Measurements from ENCODE around the gene MAGEA11. TPM values are rescaled to one million over a fixed set of nuclear protein-coding genes. Genes with fewer than 3 reads are reported as not detected.

The MAGEA11 gene
- total and polyA plus RNA-seq, 2 of the 13 experiments (the other 11 are each of a cell fraction or from before 2014, with no cell fraction given): not detected

DNA sequence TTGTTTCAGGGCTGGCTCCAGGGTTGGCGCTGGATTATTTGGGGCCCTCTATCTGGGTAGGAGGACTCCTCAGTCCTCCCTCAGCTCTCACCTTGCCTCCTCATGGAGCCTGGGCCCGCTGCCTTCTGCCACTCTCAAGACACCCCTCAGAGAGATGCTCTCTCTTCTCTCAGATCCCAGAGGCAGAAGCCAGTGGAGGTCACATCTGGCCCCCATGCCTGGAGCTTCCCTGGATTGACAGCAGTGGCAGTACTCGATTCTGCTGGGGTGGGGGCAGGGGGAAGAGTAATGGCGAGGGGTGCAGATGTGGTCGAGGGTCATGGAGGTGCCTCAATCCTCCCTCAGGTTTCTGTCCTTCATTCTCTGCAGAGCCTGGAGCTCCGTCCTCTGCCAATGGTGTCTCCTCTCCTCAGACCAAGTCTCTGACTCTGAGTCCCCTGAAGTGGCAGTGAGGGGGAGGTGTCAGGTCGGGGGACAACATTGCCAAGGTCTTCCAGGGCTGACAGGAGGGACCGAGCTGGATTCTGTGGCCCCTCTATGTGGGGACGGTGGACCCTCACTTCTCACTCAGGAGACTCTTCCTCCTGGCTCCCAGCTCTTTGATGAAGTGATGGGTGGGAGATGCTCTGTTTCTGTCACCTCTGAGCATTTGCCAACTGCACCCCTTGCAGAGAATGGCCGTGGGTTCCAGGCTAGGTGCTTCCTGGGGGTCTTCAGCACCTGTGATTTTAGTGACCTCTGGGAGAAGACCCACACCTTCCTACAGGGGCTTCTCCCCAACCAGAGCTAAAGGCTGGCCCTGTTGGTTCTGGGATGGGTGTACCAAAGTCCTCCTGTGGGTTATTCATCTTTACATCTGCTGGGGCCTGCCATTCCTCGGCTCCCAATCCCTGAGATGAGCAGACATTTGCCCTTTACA is 51.1 kb downstream of the MAGEA11 start:
- ChIA-PET CTCF (ENCODE audit: low intra/inter-chr PET ratio, low total read pairs) (no interaction called here), POLR2A (no interaction called here)
- no peaks in the 10 kb centered on the region for H3K9me3 ChIP-seq (ENCODE audit: low read length)
- no peak for ATAC-seq
- no peak for DNase-seq (ENCODE audit: low spot score)
- H3K79me2 ChIP-seq (ENCODE audit: insufficient read depth, low read length): no peaks in the 10 kb centered on the region
- no peaks in the 10 kb centered on the region for H3K4me1 ChIP-seq (ENCODE audit: insufficient read depth, low read length)
- H3K36me3 ChIP-seq (replicated peaks in 1 of 2; ENCODE audit: control insufficient read depth in 1 of 2, insufficient read depth in 2 of 2, low read length in 2 of 2): no peaks in the 10 kb centered on the region
- no peak overlapping the region for H3K4me2 ChIP-seq (ENCODE audit: low read depth, low read length)
- intact Hi-C loops (cut with micrococcal nuclease; ENCODE audit: unreplicated experiment): no loop called here
- no peak for FAIRE-seq
- no peaks in the 10 kb centered on the region for H4K20me1 ChIP-seq (ENCODE audit: insufficient read depth, low read length)
- no peak overlapping the region for H3K27ac ChIP-seq (ENCODE audit: extremely low read length, insufficient read depth, low read length)
- no peak overlapping the region for H3K4me3 ChIP-seq (replicated peaks in 1 of 3; ENCODE audit: insufficient read depth in 1 of 3, low read depth in 2 of 3, low read length in 3 of 3)
- H2AFZ ChIP-seq (ENCODE audit: low read length): no peak overlapping the region
- BruUV-seq (replicated peaks): no TSS peak
- H3K27me3 ChIP-seq (ENCODE audit: control insufficient read depth in 1 of 2, insufficient read depth in 2 of 2, low read length in 2 of 2): no peaks in the 10 kb centered on the region
- TF ChIP-seq, protein P1, sequence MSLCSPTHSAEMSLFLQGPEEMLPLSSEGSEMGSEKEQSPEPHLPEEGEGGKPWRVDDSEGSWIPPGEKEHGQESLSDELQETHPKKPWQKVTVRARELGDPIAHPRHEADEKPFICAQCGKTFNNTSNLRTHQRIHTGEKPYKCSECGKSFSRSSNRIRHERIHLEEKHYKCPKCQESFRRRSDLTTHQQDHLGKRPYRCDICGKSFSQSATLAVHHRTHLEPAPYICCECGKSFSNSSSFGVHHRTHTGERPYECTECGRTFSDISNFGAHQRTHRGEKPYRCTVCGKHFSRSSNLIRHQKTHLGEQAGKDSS (CRISPR knock-in tag; IDR thresholded peaks at IDR 0.05; ENCODE audit: borderline replicate concordance, low read depth): no peak
- in situ Hi-C loops (cut with HindIII; ENCODE audit: extremely low pct_ligation_motif_present, low pct_unique_long_range_greater_than_20kb): no loop called here
- WGBS (ENCODE audit: low lambda C conversion rate): 0% methylated on average over 2 of the region's 11 CpGs
- H3K9ac ChIP-seq (ENCODE audit: insufficient read depth, low read depth, low read length): no peak overlapping the region

Small RNA genes lying within 50 kb of the gene (small RNA-seq; reads per million reads assigned to genes)
- gene AC244098.1 (ENCODE audit: insufficient read depth in 2 of 3, insufficient read length in 3 of 3, low read depth in 2 of 3, low replicate concordance in 1 of 3) (0 reads per million in 3 experiments), gene AC244098.2 (ENCODE audit: insufficient read depth in 2 of 3, insufficient read length in 3 of 3, low read depth in 2 of 3, low replicate concordance in 1 of 3) (0 reads per million in 3 experiments), gene AC244098.3 (ENCODE audit: insufficient read depth in 2 of 3, insufficient read length in 3 of 3, low read depth in 2 of 3, low replicate concordance in 1 of 3) (0 reads per million in 3 experiments)

Other genes with a start within 250 kb of the MAGEA11 start
- 2.2 and 3.4 TPM in 2 replicates for gene IDS, start 206.8 kb upstream of the MAGEA11 start, total RNA-seq (2016; rRNA removed; fragmentation: Illumina TruSeq; extraction: Trizol)
- gene IDS, start 206.8 kb upstream of the MAGEA11 start, polyA plus RNA-seq (2011; rRNA removed): 11.9 and 13.6 TPM in 2 replicates
- 8.9 and 9.6 TPM in 2 replicates for gene EOLA1, start 171.0 kb upstream of the MAGEA11 start, total RNA-seq (2016; rRNA removed; fragmentation: Illumina TruSeq; extraction: Trizol)
- gene EOLA1, start 171.0 kb upstream of the MAGEA11 start, polyA plus RNA-seq (2011; rRNA removed): 6.5 and 7.8 TPM in 2 replicates
- gene HSFX3, start 162.1 kb upstream of the MAGEA11 start, total RNA-seq (2016; rRNA removed; fragmentation: Illumina TruSeq; extraction: Trizol): not detected in 2 replicates
- gene HSFX3, start 162.1 kb upstream of the MAGEA11 start, polyA plus RNA-seq (2011; rRNA removed): not detected in 2 replicates
- gene MAGEA9B, start 124.6 kb upstream of the MAGEA11 start, total RNA-seq (2016; rRNA removed; fragmentation: Illumina TruSeq; extraction: Trizol): 0.07 TPM in 1 of 2 replicates, not detected in the other
- gene MAGEA9B, start 124.6 kb upstream of the MAGEA11 start, polyA plus RNA-seq (2011; rRNA removed): 0.11 TPM in 1 of 2 replicates, not detected in the other
- 0.13 TPM in 1 of 2 replicates, not detected in the other for gene HSFX2, start 116.7 kb upstream of the MAGEA11 start, total RNA-seq (2016; rRNA removed; fragmentation: Illumina TruSeq; extraction: Trizol)
- 0.30 TPM in 1 of 2 replicates, not detected in the other for gene HSFX2, start 116.7 kb upstream of the MAGEA11 start, polyA plus RNA-seq (2011; rRNA removed)
- 4.4 and 5.9 TPM in 2 replicates for gene TMEM185A, start 80.3 kb upstream of the MAGEA11 start, total RNA-seq (2016; rRNA removed; fragmentation: Illumina TruSeq; extraction: Trizol)
- gene TMEM185A, start 80.3 kb upstream of the MAGEA11 start, polyA plus RNA-seq (2011; rRNA removed): 9.9 and 10.5 TPM in 2 replicates
- gene HSFX1, start 62.0 kb downstream of the MAGEA11 start, total RNA-seq (2016; rRNA removed; fragmentation: Illumina TruSeq; extraction: Trizol): 0.09 TPM in 1 of 2 replicates, not detected in the other
- gene HSFX1, start 62.0 kb downstream of the MAGEA11 start, polyA plus RNA-seq (2011; rRNA removed): 0.08 and 0.12 TPM in 2 replicates
- gene MAGEA9, start 69.9 kb downstream of the MAGEA11 start, total RNA-seq (2016; rRNA removed; fragmentation: Illumina TruSeq; extraction: Trizol): 0.07 TPM in 1 of 2 replicates, not detected in the other
- gene MAGEA9, start 69.9 kb downstream of the MAGEA11 start, polyA plus RNA-seq (2011; rRNA removed): not detected in 2 replicates
- gene MAGEA8, start 169.1 kb downstream of the MAGEA11 start, total RNA-seq (2016; rRNA removed; fragmentation: Illumina TruSeq; extraction: Trizol): 0.11 TPM in 1 of 2 replicates, not detected in the other
- 0.07 TPM in 1 of 2 replicates, not detected in the other for gene MAGEA8, start 169.1 kb downstream of the MAGEA11 start, polyA plus RNA-seq (2011; rRNA removed)
- gene HSFX4, start 217.5 kb downstream of the MAGEA11 start, total RNA-seq (2016; rRNA removed; fragmentation: Illumina TruSeq; extraction: Trizol): not detected in 2 replicates
- not detected in 2 replicates for gene HSFX4, start 217.5 kb downstream of the MAGEA11 start, polyA plus RNA-seq (2011; rRNA removed)
- 22.0 and 29.0 TPM in 2 replicates for gene EOLA2, start 226.4 kb downstream of the MAGEA11 start, total RNA-seq (2016; rRNA removed; fragmentation: Illumina TruSeq; extraction: Trizol)
- gene EOLA2, start 226.4 kb downstream of the MAGEA11 start, polyA plus RNA-seq (2011; rRNA removed): 20.4 and 23.8 TPM in 2 replicates

Measured in HepG2 (cell line).